ENCODE results near the gene OLFM1.

OLFM1 gene

GRCh38 chr9:135090547-135090946 lies 3.1 kb downstream of the OLFM1 start:
- TF ChIP-seq CTCF (IDR thresholded peaks at IDR 0.05; ENCODE audit: insufficient read depth, low read depth, low read length, missing control alignments), result no peak
- H3K4me3 ChIP-seq (ENCODE audit: low read length), result no peak overlapping the region
- DNase-seq (ENCODE audit: low read depth), result no peak

GRCh38 chr9:135091545-135091944 lies 4.1 kb downstream of the OLFM1 start:
- no peak overlapping the region for H3K4me3 ChIP-seq (ENCODE audit: low read length)
- no peak for DNase-seq (ENCODE audit: low read depth)
- TF ChIP-seq CTCF (IDR thresholded peaks at IDR 0.05; ENCODE audit: insufficient read depth, low read depth, low read length, missing control alignments), result no peak

- no peak for TF ChIP-seq CTCF (IDR thresholded peaks at IDR 0.05; ENCODE audit: insufficient read depth, low read depth, low read length, missing control alignments)
- H3K4me3 ChIP-seq (ENCODE audit: low read length), result no peak overlapping the region
- no peak for DNase-seq (ENCODE audit: low read depth)
Measured at GRCh38 chr9:135093111-135093510, 5.6 kb downstream of the OLFM1 start.

GRCh38 chr9:135093911-135094584 lies 6.6 kb downstream of the OLFM1 start:
- no peak overlapping the region for H3K4me3 ChIP-seq (ENCODE audit: low read length)
- DNase-seq (ENCODE audit: low read depth), result no peak
- TF ChIP-seq CTCF (IDR thresholded peaks at IDR 0.05; ENCODE audit: insufficient read depth, low read depth, low read length, missing control alignments), result no peak

- H3K4me3 ChIP-seq (ENCODE audit: low read length), result no peak overlapping the region
- DNase-seq (ENCODE audit: low read depth), result no peak
- TF ChIP-seq CTCF (IDR thresholded peaks at IDR 0.05; ENCODE audit: insufficient read depth, low read depth, low read length, missing control alignments), result no peak
Measured at GRCh38 chr9:135095470-135096407, 8.3 kb downstream of the OLFM1 start.

- no peak for TF ChIP-seq CTCF (IDR thresholded peaks at IDR 0.05; ENCODE audit: insufficient read depth, low read depth, low read length, missing control alignments)
- no peak overlapping the region for H3K4me3 ChIP-seq (ENCODE audit: low read length)
- no peak for DNase-seq (ENCODE audit: low read depth)
Measured at GRCh38 chr9:135096408-135096895, 9.0 kb downstream of the OLFM1 start.

Data from epithelial cell of esophagus (primary cell).